Measurements from ENCODE around the gene PLEKHA7.
A peak's percentile ranks its signal among the peaks of the same experiment; 100 is the strongest.
"Not testable (repeated sequence)": the region's sequence is repeated elsewhere in the genome, so short reads cannot be mapped to it uniquely, and the experiment has no call there.

The PLEKHA7 gene

DNA sequence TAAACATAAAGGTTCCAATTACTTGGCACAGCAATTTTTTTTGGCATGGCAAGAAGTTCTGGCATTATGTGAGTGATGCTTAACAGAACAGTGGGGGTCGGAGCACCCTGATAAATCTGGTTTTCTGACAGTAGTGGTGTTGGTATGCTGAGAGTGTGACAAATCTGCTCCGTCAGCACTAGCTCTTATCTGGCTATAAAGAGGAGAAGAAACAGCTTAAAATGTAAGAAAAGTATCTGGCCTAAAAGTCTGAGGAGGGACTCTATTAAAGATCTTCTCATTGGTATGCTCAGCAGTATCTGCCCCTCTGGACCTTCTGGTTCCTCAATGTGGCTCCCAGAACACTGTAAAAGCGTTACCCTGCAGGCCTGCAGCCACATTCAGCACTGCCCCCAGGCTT, 137.4 kb downstream of the PLEKHA7 start:
- DNase-seq, result no peak

DNA sequence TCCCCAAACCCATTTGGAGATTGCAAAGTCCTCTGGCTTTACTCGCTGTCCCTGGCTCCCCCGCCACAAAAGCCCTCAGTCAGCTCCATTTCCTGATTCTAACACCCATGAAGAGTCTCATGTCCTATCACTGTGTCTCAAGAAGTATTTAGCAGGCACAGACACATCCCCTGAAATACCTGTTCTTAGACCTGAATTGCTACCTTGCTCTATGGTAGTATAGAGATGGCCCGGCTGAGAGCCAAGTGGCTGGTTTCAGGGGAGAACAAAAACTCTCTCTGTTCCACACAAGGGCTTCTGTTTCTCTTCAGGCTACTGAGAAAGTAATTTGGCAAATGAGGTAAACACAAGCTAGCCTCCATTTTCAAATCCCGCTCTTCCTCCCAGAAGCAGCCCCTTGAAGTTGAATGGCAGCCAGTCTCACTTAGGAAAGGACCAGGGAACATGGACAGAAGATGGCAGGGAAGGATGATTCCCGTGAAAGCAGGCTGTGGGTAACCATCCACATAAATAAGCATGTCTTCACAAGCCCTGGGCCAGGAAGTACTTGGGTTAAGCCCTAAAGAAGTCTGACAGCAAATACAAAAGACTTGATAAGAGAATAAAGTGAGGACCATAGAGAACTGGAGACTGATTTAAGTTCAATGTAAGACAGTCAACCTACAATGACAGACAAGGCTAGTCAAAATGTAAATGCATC, 138.0 kb downstream of the PLEKHA7 start:
- no peak for DNase-seq

DNA sequence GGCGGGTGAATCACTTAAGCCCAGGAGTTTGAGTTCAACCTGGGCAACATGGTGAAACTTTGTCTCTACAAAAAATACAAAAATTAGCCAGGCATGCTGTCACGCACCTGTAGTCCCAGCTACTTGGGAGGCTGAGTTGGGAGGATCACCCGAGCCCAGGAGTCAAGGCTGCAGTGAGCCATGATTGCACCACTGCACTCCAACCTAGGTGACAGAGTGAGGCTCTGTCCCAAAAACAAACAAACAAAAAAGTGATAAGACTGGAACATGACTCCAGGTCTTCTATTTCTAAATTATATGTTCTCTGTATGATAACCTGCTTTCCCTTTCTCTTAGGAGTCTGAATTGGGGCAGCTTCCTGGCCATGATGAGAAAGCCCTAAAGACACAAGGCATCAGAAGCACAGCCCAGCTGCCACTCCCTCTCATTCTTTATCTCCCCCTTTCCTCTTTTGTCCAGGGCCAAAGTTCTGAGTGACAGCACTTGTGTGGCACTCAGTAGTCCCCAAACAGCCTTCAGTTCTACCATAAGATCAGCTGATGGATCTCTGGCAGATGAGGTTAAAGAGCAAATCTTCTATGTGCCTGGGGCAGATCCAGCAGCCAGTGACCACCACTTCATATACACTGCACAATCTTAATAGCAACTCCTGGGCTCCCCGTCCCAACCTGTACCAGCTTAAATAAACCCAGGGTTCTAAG, 139.8 kb downstream of the PLEKHA7 start:
- no peak for DNase-seq

DNA sequence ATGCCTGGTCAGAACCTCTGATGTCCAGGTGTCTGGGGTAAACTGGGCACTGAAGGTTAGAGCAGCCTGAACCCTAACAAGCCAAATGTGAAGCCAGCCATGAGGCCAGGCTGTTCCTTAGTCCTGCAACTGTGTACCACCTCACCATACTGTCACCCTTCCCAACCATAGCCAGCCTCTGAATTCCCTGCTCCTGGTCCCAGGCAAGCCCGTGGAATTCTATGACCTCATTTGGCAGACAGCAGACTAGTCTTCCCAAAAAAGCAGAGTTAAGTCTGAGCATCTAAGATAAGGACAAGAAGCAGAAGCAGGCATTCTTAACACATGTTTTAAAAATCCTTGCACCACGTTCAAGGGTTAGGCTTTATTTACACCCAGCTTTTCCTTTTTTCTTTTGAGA, 140.9 kb downstream of the PLEKHA7 start:
- no peak for DNase-seq

DNA sequence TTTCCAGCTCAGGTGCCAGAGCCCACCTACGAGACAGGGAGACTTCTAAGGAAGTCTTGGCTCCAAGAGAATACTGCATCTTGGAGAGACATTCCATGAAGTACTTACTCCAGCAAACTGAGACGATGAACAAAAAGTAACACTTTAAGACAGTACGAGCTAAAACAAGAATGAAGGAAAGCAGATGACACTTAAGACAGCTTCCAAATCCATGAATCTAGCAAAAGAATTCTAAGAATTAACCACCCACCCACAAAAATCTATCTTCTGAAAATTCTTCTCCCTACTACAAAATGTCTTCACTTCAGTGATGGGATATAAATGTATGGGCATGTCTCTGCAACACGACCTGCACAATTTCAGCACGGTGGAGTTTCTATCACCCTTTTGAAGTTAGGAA, 142.8 kb downstream of the PLEKHA7 start:
- no peak for DNase-seq

DNA sequence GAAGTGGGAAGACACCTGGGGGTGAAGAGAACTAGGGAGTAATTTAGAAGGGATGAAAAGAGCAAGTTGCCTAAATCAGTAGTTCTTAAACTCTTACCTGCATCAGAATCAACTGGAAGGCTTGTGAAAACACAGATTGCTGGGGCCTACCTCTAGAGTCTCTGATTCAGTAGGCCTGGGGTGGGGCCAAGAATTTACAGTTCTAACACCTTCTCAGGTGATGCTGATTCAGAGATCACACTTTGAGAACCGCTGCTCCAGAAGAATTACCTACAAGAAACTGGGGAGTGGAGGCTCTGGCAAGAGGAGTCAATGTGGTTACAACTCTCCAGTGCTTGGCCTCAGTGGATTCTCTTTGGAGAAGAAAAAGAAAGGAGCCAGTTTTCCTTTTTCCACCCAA, 147.1 kb downstream of the PLEKHA7 start:
- DNase-seq, result no peak

DNA sequence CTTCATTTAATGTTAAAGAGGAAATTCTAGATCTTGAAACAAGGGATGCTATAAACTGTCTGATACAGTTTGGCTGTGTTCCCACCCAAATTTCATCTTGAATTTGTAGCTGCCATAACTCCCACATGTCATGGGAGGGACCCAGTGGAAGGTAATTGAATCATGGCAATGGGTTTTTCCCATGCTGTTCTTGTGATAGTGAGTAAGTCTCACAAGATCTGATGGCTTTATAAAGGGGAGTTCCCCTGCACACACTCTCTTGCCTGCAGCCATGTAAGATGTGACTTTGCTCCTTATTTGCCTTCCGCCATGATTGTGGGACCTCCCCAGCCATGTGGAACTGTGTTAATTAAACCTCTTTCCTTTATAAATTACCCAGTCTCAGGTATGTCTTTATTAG, 149.8 kb downstream of the PLEKHA7 start:
- DNase-seq, result not testable (repeated sequence)

DNA sequence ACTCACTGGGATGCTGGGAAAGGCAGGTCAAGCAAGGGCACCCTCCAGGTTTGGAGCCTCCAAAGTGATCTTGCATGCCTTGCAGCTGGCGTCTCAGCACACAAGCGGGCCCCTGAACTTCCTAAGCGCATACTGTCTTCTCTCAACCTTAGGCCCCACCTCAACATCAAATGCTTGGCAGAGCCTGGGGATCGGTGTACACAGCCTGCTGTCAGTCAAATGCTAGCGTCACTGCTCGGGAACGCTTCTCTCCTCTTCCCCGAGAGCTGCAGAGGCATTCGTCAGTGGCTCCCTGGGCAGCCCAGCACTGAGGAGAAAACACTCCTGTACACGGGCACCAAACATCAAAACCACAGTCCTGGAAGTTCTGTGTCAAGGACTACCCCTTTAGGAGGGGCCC, 150.8 kb downstream of the PLEKHA7 start:
- no peak for DNase-seq

DNA sequence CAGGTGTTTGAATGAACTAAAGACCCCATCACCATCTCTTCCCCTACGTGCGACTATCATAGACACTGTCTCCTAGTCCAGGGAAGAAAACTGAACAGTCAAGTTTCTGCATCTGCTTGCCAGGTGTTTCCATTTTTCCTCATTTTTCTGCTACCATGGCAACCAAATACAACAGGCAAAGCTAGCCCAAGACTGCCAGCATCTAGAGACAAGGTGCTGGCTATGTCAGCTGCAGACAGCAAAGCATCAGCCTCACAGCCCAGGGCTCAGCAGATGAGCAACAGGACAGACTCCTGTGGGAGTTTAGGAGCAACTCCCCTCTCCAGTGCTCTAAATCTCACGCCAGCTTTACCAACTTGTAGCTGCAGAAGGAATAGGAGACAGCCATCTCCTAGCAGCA, 151.5 kb downstream of the PLEKHA7 start:
- DNase-seq, result no peak

DNA sequence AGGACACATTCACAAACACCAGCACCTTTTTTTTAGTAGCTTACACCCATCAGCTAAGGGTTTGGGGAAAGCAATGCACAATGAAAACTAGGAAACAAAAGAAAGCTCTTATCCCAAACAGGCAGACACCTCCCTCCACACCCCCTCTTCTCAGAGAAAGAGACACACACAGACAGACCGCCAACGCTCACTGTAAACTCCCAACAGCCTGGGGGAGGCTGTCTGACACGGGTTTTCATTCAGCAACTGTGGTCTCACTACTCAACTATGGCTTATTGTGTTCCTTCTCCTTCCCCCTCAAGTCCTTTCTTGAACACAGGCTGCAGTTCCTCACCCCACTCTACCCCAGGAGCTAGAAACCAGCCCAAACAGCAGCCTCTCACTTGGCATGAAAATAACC, 152.4 kb downstream of the PLEKHA7 start:
- no peak for DNase-seq

DNA sequence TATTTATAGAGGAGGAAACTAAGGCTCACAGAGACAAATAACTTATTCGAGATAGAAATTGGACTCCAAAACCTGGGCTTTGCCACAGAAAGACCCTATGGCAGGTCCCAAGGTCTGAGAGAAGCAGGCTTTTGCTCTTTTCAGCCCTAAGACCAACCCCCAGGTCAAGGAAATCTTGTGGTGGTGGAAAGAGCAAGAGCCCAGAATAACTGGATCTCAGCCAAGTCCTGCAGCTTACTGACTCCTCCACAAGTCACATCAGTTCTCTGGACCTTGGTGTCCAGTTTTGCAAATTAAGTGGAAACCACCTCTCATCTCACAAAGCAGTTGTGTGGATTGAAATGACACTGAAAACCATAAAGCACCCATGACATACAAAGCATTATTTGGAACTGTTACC, 153.6 kb downstream of the PLEKHA7 start:
- no peak for DNase-seq

DNA sequence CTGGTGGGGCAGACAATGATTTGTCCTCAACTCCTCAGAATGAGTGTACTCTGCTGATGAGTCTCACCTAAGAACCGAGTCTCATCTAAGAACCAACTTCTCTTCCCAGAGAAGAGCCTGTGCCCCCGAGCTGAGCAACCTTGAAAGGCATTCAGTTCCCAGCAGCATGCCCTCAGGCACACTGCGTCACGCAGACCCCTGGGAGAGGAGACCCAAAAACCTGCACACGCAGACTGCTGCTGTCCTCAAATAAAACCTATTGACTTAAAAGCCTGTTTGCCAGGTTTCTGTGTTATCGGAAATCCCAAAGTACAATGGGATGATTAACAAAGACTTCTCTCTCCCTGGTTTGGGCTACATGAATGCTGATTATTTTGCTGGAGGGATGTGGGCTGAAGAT, 154.6 kb downstream of the PLEKHA7 start:
- no peak for DNase-seq

DNA sequence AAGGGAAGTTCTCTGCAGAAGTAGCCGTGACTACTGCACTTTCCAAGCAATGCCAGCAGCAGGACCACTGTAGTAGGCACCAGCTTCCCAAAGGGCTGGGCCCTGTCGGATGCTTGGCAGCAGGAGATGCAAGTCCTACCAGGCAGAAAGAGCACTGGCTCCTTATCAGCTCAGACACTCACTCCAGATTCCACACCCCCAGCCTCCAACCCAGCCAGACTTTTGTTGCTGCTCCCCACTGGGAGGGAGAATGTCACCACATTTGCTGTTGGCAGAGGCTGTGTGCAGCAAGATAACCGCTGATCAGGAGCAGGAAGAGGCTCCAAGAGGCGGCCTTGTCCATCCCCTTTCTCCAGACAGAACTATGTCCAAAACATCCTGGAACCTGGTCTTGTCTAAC, 157.0 kb downstream of the PLEKHA7 start:
- DNase-seq, result no peak

DNA sequence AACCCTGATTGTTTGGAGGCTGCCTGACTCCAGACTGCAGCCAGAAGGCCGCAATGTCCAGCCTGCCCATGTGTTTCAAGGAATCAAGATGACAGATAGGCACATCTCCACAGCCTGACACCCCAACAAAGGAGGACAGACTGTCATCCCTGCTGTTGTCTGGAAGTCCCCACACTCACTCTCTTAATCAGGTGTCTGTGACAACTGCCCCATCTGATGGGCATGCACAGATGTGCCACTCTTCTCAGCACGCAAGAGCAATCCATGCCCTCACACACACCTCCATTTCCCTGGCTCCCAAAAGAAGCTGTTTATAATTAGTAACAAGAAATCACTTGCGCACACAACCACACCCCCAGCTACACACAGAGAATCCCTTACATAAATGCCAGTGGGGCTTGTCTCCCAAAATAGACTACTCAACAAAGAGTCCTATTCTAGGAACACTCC, 158.2 kb downstream of the PLEKHA7 start:
- no peak for DNase-seq

DNA sequence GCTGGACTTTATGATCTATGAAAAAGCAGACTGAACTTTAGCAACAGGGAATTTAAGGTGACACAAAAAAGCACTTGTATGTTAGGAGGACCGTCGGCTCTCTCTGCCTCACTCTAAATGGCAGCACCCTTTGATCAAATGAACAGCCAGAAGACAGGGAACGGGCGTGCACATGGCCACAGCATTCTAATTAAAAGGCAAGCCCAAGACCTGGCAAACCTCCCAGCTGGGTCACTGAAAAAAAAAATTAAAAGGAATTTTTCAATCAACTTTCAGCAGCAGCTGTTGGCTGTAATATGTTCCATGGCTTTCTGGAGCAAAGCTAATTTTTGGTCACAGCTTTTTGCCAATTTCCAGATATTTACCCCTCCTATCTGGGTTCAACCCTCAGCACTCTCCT, 159.2 kb downstream of the PLEKHA7 start:
- no peak for DNase-seq

DNA sequence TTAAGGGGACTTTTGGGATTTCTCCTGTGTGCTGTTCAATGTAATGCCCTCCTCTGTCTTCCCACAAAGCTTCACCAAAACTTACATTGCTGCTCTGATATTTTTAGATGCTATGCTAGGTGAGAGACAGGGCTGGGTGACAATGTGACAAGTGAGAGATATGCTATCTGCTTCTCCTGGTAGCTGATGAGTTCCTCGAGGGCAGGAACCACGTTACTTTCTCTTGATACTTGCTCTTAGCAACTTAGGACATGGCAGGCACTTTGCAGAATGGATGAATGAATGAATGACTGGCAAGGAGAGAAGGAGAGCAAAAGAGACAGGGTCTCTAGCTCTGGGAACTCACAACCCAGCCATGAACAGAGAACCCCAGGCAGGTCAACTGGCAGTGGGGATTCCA, 160.4 kb downstream of the PLEKHA7 start:
- DNase-seq, result no peak

DNA sequence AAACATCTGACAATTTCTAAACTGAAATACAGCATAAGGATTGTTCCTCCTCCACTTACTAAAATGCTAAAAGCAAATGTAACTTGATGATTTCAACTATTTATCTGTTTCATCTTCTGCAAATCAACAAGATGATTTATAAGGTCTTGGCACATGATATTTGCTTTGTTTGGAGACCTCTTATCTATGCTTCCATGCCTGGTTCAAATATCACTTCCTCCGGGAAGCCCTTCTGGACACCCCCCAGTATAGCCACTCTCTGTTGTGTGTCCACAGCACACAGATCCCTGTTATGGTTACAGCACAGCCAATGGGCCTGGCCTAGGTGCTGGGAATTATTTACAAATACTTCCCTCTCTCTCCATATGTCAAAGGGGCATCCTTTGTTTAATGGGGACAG, 160.9 kb downstream of the PLEKHA7 start:
- no peak for DNase-seq

DNA sequence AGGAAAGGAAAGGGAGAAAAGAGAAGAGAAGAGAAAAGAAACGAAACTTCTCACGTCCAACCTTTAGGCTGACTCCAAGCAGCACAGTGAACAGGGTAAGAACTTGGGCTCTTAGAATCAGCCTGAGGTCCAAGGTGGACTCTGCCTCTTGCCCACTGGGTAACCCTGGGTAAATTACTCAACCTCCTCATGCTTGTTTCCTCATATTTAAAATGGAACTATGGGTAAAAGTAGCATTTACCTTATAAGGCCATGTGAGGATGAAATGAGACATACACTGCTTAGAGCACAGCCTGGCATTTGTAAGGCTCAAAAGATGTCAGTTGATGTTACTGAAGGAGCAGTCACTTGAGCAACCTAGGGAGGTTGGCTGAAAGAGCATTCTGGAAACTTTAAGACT, 167.9 kb downstream of the PLEKHA7 start:
- no peak for DNase-seq

DNA sequence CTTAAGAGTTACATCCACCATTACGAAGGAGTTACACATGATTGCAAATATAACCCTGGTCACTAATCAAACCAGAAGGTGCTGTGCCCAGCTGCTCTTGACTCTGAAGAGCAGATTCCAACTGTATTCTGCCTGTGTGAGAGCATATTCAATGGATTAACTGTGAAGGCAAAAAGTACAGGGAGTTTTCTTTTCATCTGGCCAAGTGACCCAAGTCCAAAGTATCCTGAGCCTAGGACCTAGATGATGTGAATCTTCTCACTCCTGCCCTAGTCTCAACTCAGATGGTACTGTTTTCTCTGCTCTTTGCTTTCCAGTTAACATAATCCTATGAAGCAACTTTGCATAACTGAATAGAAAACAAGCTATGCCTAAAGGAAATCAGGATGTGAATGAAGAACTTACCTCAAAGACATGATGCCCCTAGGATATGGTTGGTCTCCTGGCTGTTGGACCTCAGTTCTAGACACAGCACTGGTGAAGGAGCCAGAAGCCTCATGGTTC, 169.9 kb downstream of the PLEKHA7 start:
- DNase-seq, result no peak

DNA sequence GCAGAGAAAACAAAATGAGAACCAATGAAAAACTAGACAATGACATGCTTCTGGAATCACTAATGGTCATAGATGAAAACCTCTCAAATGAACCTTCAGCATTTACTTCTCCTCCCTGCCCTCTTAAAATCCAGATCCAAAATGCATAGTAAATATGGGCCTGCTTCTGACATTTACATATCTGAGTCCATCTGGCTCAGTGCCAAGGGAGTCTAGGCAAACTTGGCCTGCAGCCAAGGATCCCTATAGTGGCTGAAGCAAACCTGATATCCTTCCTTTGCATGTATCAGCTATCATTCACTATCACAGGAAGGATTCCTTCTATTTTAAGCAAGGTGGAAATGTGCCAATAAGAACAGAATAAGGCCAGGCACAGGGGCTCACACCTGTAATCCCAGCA, 170.9 kb downstream of the PLEKHA7 start:
- DNase-seq, result peak; percentile 84 to 92

DNA sequence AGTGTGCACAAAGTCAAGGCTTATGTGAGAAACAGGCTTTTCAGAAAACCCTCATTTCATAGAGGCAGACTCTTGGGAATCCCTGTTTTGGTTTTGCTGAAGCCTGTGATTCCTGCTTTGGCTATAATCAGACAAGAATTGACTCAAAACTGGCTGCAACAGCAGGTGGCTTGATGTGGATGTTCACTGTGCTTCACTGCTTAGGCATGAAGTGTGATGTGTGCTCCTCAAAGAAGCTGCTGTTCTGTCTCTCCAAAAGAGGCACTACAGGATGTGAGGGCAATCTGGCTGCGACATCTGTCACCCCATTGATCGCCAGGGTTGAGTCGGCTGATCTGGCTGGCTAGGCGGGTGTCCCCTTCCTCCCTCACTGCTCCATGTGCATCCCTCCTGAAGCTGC, 172.2 kb downstream of the PLEKHA7 start:
- no peak for DNase-seq

DNA sequence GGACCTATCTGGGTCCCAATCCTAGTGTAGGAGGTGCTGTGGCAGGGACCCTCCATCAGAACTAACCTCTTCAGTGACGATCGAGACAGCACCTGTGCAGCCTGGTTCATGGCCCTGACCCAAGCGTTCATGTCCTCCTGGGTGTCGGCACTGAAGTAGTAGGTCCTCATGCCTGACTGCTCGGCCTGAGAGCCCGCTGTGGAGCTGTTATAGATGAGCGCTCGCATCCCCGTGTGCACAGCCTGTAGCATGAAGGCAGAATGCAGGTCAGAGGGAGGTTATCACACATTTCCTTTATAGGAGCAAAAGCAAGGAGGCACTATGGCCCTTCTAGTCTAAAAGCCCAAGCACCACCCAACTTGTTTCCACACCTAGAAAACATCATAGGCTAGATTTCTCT, 172.7 kb downstream of the PLEKHA7 start:
- no peak for DNase-seq

DNA sequence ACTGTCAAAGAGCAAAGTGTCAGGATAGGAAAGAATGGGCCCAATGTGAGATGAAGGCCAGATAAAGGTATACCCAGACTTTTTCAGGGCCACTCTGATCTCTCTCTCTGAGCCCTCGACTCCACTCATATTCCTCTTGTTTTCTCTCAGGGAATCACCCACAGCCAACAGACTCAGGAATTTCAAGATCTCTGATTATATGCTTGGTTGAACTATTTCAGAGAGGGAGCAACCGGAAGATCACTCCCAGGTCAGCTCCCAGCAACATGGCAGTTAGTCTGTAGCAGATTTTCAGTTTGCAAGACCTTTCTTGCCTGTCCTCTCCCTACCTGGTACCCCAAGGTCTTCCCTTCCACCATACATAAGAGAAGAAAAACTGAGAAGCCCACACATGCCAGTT, 173.3 kb downstream of the PLEKHA7 start:
- no peak for DNase-seq

DNA sequence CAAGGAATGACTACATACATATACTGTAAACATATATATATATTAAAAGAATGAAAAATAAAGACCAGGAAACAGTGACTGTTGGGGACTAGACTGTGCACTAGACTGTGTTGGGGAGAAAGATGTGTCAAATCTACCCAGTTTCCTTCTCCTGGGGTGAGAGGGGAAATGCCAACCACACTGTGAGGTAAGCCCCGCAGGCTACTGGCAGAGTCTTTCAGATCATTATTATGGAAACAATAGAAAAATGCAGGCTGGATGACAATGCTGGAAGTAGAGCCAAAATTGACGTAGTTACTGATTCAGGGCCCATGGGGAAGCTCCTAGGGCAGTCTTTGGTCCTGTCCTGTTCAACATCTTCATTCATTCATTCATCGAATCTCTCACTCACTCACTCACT, 174.4 kb downstream of the PLEKHA7 start:
- DNase-seq, result no peak

DNA sequence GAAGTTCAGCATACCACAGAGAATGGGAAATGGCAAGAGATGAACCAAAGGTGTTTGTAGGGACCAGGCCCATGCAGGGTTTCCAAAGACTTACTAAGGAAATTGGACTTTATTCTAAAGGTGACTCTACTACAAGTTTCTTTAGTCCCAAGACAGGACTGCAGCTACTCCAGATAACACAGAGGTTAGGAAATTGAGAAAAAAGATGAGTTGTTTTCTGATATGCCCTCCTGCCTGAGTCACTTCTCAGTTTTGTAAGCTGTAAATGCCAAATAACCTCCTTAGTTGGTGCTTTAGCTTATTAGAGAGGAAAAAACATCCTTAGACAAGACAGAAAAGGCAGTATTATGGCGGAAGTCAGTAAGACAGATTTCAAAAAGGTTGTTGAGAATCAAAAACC, 179.8 kb downstream of the PLEKHA7 start:
- DNase-seq, result no peak

Measured in NCI-H526 (cell line).